Measurements from ENCODE around the gene NNAT.
"Not testable (repeated sequence)": the region's sequence is repeated elsewhere in the genome, so short reads cannot be mapped to it uniquely, and the experiment has no call there.

NNAT gene

GRCh38 chr20:37542281-37542680, 21.2 kb downstream of the NNAT start:
- DNase-seq = no peak

GRCh38 chr20:37543828-37544227, 22.8 kb downstream of the NNAT start:
- peak in 1 of 2 experiments; percentile 48 for DNase-seq

GRCh38 chr20:37544386-37544785, 23.3 kb downstream of the NNAT start:
- DNase-seq = no peak

- no peak for DNase-seq
Observed at GRCh38 chr20:37545516-37545915, 24.5 kb downstream of the NNAT start.

- no peak for DNase-seq
Observed at GRCh38 chr20:37547912-37548311, 26.9 kb downstream of the NNAT start.

- DNase-seq = not testable (repeated sequence)
Observed at GRCh38 chr20:37550101-37550920, 29.3 kb downstream of the NNAT start.

- not testable (repeated sequence) for DNase-seq
Observed at GRCh38 chr20:37551660-37552059, 30.6 kb downstream of the NNAT start.

- no peak for DNase-seq
Observed at GRCh38 chr20:37552415-37552814, 31.4 kb downstream of the NNAT start.

GRCh38 chr20:37554721-37555298, 33.8 kb downstream of the NNAT start:
- DNase-seq = not testable (repeated sequence)

- no peak for DNase-seq
Observed at GRCh38 chr20:37556538-37556937, 35.5 kb downstream of the NNAT start.

GRCh38 chr20:37558306-37558705, 37.3 kb downstream of the NNAT start:
- no peak for DNase-seq

GRCh38 chr20:37558779-37559178, 37.7 kb downstream of the NNAT start:
- no peak for DNase-seq

GRCh38 chr20:37559312-37560027, 38.4 kb downstream of the NNAT start:
- no peak for DNase-seq

GRCh38 chr20:37560629-37561028, 39.6 kb downstream of the NNAT start:
- no peak for DNase-seq

GRCh38 chr20:37562695-37563480, 41.8 kb downstream of the NNAT start:
- DNase-seq = no peak

GRCh38 chr20:37564016-37564387, 43.0 kb downstream of the NNAT start:
- DNase-seq = no peak

- peak in 1 of 2 experiments; percentile 28 for DNase-seq
Observed at GRCh38 chr20:37564388-37565133, 43.5 kb downstream of the NNAT start.

- DNase-seq = no peak
Observed at GRCh38 chr20:37565134-37565811, 44.2 kb downstream of the NNAT start.

GRCh38 chr20:37566590-37567330, 45.7 kb downstream of the NNAT start:
- DNase-seq = no peak

- no peak for DNase-seq
Observed at GRCh38 chr20:37567331-37567665, 46.2 kb downstream of the NNAT start.

Measured in SW 1271 (cell line).